VCaP (cell line): Measurements from ENCODE around the gene GINM1.

Experiments
- H3K27ac ChIP-seq: fragments of 450-650 bp; 2 replicates; pipeline ENCODE4 v1.5.1; 2017
- TF ChIP-seq, protein P1 (sequence below): fragments of 450-650 bp; conservative IDR thresholded peaks from 2 replicates; pipeline ENCODE4 v1.5.1; 2017; ENCODE audit warnings: mild to moderate bottlenecking, moderate library complexity

The GINM1 gene

DNA sequence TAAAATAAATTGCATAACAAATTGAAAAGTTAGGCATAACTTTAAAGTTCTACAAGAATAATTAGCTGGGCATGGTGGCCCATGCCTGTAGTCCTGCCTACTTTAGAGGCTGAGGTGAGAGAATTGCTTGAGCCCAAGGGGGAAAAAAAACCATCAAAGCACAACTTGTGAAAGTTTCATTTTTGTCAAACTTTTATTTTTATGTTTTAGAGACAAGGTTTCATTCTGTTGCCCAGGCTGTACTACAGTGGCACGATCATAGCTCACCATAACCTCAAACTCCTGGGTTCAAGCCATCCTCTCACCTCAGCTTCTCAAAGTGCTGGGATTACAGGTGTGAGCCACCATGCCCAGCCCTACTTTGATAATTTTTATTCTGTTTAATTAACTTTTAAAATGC is 68.1 kb downstream of the GINM1 start:
- H3K27ac ChIP-seq = no peak overlapping the region
- TF ChIP-seq, protein P1, sequence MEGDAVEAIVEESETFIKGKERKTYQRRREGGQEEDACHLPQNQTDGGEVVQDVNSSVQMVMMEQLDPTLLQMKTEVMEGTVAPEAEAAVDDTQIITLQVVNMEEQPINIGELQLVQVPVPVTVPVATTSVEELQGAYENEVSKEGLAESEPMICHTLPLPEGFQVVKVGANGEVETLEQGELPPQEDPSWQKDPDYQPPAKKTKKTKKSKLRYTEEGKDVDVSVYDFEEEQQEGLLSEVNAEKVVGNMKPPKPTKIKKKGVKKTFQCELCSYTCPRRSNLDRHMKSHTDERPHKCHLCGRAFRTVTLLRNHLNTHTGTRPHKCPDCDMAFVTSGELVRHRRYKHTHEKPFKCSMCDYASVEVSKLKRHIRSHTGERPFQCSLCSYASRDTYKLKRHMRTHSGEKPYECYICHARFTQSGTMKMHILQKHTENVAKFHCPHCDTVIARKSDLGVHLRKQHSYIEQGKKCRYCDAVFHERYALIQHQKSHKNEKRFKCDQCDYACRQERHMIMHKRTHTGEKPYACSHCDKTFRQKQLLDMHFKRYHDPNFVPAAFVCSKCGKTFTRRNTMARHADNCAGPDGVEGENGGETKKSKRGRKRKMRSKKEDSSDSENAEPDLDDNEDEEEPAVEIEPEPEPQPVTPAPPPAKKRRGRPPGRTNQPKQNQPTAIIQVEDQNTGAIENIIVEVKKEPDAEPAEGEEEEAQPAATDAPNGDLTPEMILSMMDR = no peak

DNA sequence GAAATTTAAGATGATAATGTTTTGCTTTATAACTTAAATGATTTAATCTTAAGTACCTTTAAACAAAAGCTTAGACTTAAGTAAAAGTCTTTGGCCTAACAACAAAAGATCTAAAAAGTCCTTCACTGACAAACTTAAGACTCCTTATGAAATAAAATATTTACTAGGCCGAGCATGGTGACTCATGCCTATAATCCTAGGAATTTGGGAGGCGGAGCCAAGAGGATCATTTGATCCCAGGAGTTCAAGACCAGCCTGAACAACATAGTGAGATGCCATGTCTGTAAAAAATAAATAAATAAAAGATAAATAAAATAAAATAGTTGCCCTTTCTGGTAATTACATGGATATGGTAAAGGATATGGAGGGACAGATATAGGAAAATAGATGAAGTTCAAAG is 69.9 kb downstream of the GINM1 start:
- TF ChIP-seq, protein P1 = no peak
- no peak overlapping the region for H3K27ac ChIP-seq
